Heart right ventricle (tissue), 16 donors: ENCODE measurements around the gene SCGB1A1. TPM values are rescaled to one million over a fixed set of nuclear protein-coding genes. Genes with fewer than 3 reads are reported as not detected.

Experiments used
- ATAC-seq, 8 donors: fragments of 200-7000 bp; cut with Tn5 transposase; one replicate each; pipeline ENCODE4 v1.9.1; 2020; ENCODE audit warnings: mild to moderate bottlenecking in 8 of 8, moderate library complexity in 8 of 8, moderate number of reproducible peaks in 1 of 8
- DNase-seq, 2 donors: peaks; one replicate each; pipeline ENCODE4 v3.0.0-alpha.2; 2020
- H3K27ac ChIP-seq, 10 donors: fragments of 200-600 bp; sonication (generic) in 2 of 10; one replicate each; pipeline versions ENCODE4 v1.5.0 to v1.8.0; 2020 to 2022; ENCODE audit warnings: mild to moderate bottlenecking in 3 of 10
- H3K27me3 ChIP-seq, 7 donors: fragments of 200-600 bp; one replicate each; pipeline ENCODE4 v1.8.0; 2021 to 2022; ENCODE audit warnings: mild to moderate bottlenecking in 2 of 7
- H3K36me3 ChIP-seq, 9 donors: fragments of 200-600 bp; sonication (generic) in 1 of 9; one replicate each; pipeline versions ENCODE4 v1.5.0 to v1.8.0; 2020 to 2022; ENCODE audit warnings: mild to moderate bottlenecking in 2 of 9
- H3K4me1 ChIP-seq, 9 donors: fragments of 200-600 bp; sonication (generic) in 1 of 9; one replicate each; pipeline versions ENCODE4 v1.5.0 to v1.8.0; 2020 to 2022; ENCODE audit warnings: mild to moderate bottlenecking in 4 of 9
- H3K4me3 ChIP-seq, 10 donors: fragments of 200-600 bp; sonication (generic) in 2 of 10; one replicate each; pipeline versions ENCODE4 v1.5.0 to v1.8.0; 2020 to 2022; ENCODE audit warnings: mild to moderate bottlenecking in 7 of 10, moderate library complexity in 2 of 10
- H3K9me3 ChIP-seq, 11 donors: fragments of 200-600 bp in 10 of 11; sonication (generic) in 2 of 11; one replicate each; pipeline versions ENCODE4 v1.5.0 to v1.8.0; 2013 to 2022; ENCODE audit warnings: mild to moderate bottlenecking in 2 of 11, control low read depth in 1 of 11, moderate library complexity in 1 of 11
- WGBS, 2 donors: extraction: QIAGEN DNeasy Blood & Tissue Kit; methylation state at CpG; one replicate each; pipeline ENCODE4 v1.1.7; 2013; ENCODE audit warnings: inconsistent platforms in 1 of 2; 5-methylcytosine and 5-hydroxymethylcytosine counted together
- intact Hi-C, 10 donors: fragments of 100-400 bp; cut with DNase I; formaldehyde crosslinking; loops; one replicate each; pipeline versions ENCODE4 v1.11.1 to v1.14.2; 2022
- polyA plus RNA-seq, 2 donors: library from polyadenylated mRNA; stranded (reverse); fragments of 200-250 nt; gene quantifications; one replicate each; pipeline ENCODE4 v1.2.3, GENCODE V29; 2013
- total RNA-seq, 10 donors: library from RNA; stranded (reverse); fragmentation: NEBNext Ultra II Directional in 3 of 10; extraction: Animal tissue kit (Norgen Biotek cat#: 25700) in 3 of 10; gene quantifications; one replicate each; pipeline versions ENCODE4 v1.2.1 to v1.2.4, GENCODE V29; 2021 to 2023
- TF ChIP-seq, protein P1 (sequence below), 9 donors: fragments of 200-600 bp; sonication (generic) in 2 of 9; IDR thresholded peaks; one replicate each; pipeline versions ENCODE4 v1.5.0 to v1.8.0; 2021 to 2022; ENCODE audit warnings: antibody characterized with exemption in 9 of 9, mild to moderate bottlenecking in 5 of 9, moderate library complexity in 1 of 9
- donor health status: Arrhythmogenic right ventricular cardiomyopathy.
- donor health status: ischemic (EF 13 %, LVEDD 7.1; RV severe dilation, severe dysfunction).
- donor health status: healthy with polysubstance abuse.
- donor health status: DM: no; HTN: yes; CAD: no.
- donor health status: DM: no; HTN: no; CAD: no.
- donor health status: ischemic (EF 25% LVEDD 6.9; RV normal size, moderate dysfunction).
- donor health status: ischemic (EF 25% LVEDD 5.7; RV mildly dilated, moderate dysfunction).
- donor health status: healthy.
- donor health status: DM: yes; HTN: yes; CAD: no.
- donor health status: Ischemic cardiomyopathy.
- donor health status: ischemic (EF 35%, LVEDD 5.7; RV mildly dilated, moderate dysfunction).
- donor health status: nonischemic (EF 11% LVEDD 7.7; RV severe dilation, severe dysfunction).
- donor health status: DM: yes; HTN: yes; CAD: no.
- donor health status: PGD.
- donor health status: ischemic (EF 29% LVEDD 5.4; RV normal size, mild dysfunction).
- donor health status: nonischemic (EF 23%, LVEDD 6.1; RV moderate dilation, normal function).

Gene SCGB1A1
- total and polyA plus RNA-seq, 12 donors, result 0.20 TPM; not detected in 11

GRCh38 chr11:62428871-62429560 is 10.2 kb downstream of the SCGB1A1 start:
- intact Hi-C loops, result loop anchor here in 1 of 10 donors (5.0 kb wide), 1 partner anchor 113 kb away; no protein-coding TSS in a partner anchor
- DNase-seq (no peak), ATAC-seq (no peak)
- H3K4me3 ChIP-seq, result no peak overlapping the region
- WGBS, 2 donors, result 73 to 77% methylated on average over 8 of the region's 8 CpGs
- no peaks in the 10 kb centered on the region for H3K27me3 ChIP-seq
- no peaks in the 10 kb centered on the region for H3K36me3 ChIP-seq
- peak overlapping the region in 1 of 10 donors; percentile 64 for H3K27ac ChIP-seq
- peaks cover 0 to 88% (median 18%) of the 10 kb centered on the region in 9 donors for H3K4me1 ChIP-seq
- TF ChIP-seq, protein P1, sequence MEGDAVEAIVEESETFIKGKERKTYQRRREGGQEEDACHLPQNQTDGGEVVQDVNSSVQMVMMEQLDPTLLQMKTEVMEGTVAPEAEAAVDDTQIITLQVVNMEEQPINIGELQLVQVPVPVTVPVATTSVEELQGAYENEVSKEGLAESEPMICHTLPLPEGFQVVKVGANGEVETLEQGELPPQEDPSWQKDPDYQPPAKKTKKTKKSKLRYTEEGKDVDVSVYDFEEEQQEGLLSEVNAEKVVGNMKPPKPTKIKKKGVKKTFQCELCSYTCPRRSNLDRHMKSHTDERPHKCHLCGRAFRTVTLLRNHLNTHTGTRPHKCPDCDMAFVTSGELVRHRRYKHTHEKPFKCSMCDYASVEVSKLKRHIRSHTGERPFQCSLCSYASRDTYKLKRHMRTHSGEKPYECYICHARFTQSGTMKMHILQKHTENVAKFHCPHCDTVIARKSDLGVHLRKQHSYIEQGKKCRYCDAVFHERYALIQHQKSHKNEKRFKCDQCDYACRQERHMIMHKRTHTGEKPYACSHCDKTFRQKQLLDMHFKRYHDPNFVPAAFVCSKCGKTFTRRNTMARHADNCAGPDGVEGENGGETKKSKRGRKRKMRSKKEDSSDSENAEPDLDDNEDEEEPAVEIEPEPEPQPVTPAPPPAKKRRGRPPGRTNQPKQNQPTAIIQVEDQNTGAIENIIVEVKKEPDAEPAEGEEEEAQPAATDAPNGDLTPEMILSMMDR (IDR thresholded peaks at IDR 0.05), result no peak
- H3K9me3 ChIP-seq, result no peaks in the 10 kb centered on the region

- Histone ChIP-seq H3K36me3 (no peaks in the 10 kb centered on the region), H3K4me1 (peaks cover 4 to 89% (median 18%) of the 10 kb centered on the region in 9 donors), H3K27ac (peak overlapping the region in 1 of 10 donors; percentile 48), H3K9me3 (no peaks in the 10 kb centered on the region), H3K27me3 (no peaks in the 10 kb centered on the region), H3K4me3 (no peak overlapping the region)
- 67 to 81% methylated on average over 3 of the region's 3 CpGs for WGBS, 2 donors
- no peak for DNase-seq
- TF ChIP-seq, protein P1 (IDR thresholded peaks at IDR 0.05), result no peak
- intact Hi-C loops, result loop anchor here in 2 of 10 donors (5.0 to 10.0 kb wide), 3 partner anchors 38 to 77 kb away; no protein-coding TSS in a partner anchor
- no peak for ATAC-seq
Observed at GRCh38 chr11:62430425-62430824, 11.6 kb downstream of the SCGB1A1 start.

DNA sequence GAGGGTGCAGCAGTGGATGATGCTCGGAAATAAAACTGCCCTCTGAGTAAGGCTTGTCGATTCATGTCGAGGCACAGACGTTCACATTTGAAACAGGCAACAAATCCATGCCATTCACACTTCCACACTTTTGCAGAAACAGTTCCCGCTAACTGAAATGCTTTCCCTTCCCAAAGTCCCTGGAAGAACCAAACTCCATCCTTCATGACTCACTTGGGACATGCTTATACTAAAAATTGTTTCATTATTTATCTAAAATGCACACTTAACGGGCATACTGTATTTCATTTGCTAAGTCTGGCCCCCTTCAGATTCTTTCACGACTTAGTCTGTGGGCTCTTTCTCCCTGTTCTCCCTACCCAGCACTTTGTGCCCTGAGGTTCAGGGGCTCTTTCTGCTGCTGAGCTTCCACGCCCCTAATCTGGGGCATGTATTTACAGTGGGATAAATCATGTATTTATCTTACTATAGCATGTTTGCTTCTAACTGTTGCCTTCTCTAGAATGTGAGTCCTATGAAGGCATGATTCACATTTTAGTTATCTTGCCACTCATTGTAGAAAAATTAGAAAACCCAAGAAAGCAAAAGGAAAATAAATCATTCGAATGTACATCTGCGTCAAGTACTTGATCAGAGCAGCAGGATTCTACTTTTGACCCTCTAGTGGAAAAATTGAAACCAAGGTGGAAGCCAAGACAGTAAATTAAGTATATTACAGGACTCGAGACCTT is 12.5 kb downstream of the SCGB1A1 start:
- Histone ChIP-seq H3K4me3 (no peak overlapping the region), H3K27me3 (no peaks in the 10 kb centered on the region), H3K4me1 (peaks cover 7 to 96% (median 28%) of the 10 kb centered on the region in 9 donors), H3K9me3 (no peaks in the 10 kb centered on the region), H3K36me3 (no peaks in the 10 kb centered on the region), H3K27ac (peak overlapping the region in 1 of 10 donors; percentile 48)
- no peak for DNase-seq
- no peak for ATAC-seq
- 69 to 79% methylated on average over 11 of the region's 11 CpGs for WGBS, 2 donors
- TF ChIP-seq, protein P1 (IDR thresholded peaks at IDR 0.05), result no peak
- intact Hi-C loops, result loop anchor here in 2 of 10 donors (5.0 to 10.0 kb wide), 3 partner anchors 39 to 76 kb away; no protein-coding TSS in a partner anchor

DNA sequence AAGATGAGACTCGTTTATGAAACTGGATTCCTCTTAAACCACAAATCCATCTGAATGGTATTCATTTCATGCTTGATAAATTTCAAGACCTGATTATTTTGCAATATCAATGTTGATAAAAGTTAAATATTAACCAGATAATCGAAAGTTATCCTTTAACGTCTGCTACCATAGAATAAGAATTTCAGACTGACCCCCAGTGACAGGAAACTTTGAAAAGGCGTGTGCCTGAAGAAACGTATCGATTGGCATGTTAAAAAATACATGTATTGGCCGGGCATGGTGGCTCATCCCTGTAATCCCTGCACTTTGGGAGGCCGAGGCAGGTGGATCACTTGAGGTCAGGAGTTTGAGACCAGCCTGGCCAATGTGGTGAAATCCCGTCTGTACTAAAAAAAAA is 13.9 kb downstream of the SCGB1A1 start:
- no peak overlapping the region for H3K4me3 ChIP-seq
- no peak for DNase-seq

More for the DNA sequence above, 13.9 kb downstream of the SCGB1A1 start:
- 85% methylated on average over 9 of the region's 9 CpGs for WGBS, 2 donors
- ATAC-seq, result no peak
- Histone ChIP-seq H3K36me3 (no peaks in the 10 kb centered on the region), H3K4me1 (peaks cover 7 to 84% (median 31%) of the 10 kb centered on the region in 9 donors), H3K9me3 (no peaks in the 10 kb centered on the region), H3K27ac (peak overlapping the region in 2 of 10 donors; percentile 26 to 69), H3K27me3 (no peaks in the 10 kb centered on the region)
- TF ChIP-seq, protein P1 (IDR thresholded peaks at IDR 0.05), result no peak
- intact Hi-C loops, result loop anchor here in 2 of 10 donors (5.0 to 10.0 kb wide), 3 partner anchors 40 to 75 kb away; no protein-coding TSS in a partner anchor
